H9 (cell line): ENCODE measurements around the gene CTNNA3. TPM values are rescaled to one million over a fixed set of nuclear protein-coding genes. Genes with fewer than 3 reads are reported as not detected.

Experiments
- DNase-seq: peaks from one replicate; pipeline ENCODE4 v3.0.0-alpha.2; 2017
- H2AFZ ChIP-seq: one replicate; pipeline ENCODE4 v1.6.1; 2013; ENCODE audit warnings: mild to moderate bottlenecking, low read length, control low read depth, moderate library complexity
- H2AK5ac ChIP-seq: 2 replicates; pipeline ENCODE4 v1.6.1; 2013; ENCODE audit warnings: low read length, control low read depth, mixed read lengths; ENCODE audit not compliant: insufficient read length
- H2BK120ac ChIP-seq: one replicate; pipeline ENCODE4 v1.6.1; 2013; ENCODE audit warnings: low read depth, mild to moderate bottlenecking, low read length, control low read depth, inconsistent platforms; ENCODE audit not compliant: poor library complexity, severe bottlenecking
- H2BK12ac ChIP-seq: 2 replicates; pipeline ENCODE4 v1.6.1; 2013; ENCODE audit warnings: low read length, control low read depth, mixed read lengths, low read depth; ENCODE audit not compliant: insufficient read length
- H2BK15ac ChIP-seq: 2 replicates; pipeline ENCODE4 v1.6.1; 2013; ENCODE audit warnings: low read depth, low read length, control low read depth
- H2BK20ac ChIP-seq: one replicate; pipeline ENCODE4 v1.6.1; 2013; ENCODE audit warnings: low read depth, mild to moderate bottlenecking, low read length, control low read depth, inconsistent platforms; ENCODE audit not compliant: poor library complexity, severe bottlenecking
- H2BK5ac ChIP-seq: 2 replicates; pipeline ENCODE4 v1.6.1; 2013; ENCODE audit warnings: low read length, control low read depth, mixed read lengths; ENCODE audit not compliant: insufficient read length
- H3K14ac ChIP-seq: 2 replicates; pipeline ENCODE4 v1.6.1; 2013; ENCODE audit warnings: low read length, control low read depth; ENCODE audit not compliant: insufficient read depth
- H3K18ac ChIP-seq: 2 replicates; pipeline ENCODE4 v1.6.1; 2013; ENCODE audit warnings: low read depth, mild to moderate bottlenecking, mixed read lengths, low read length, control low read depth; ENCODE audit not compliant: insufficient read length
- H3K23ac ChIP-seq: 2 replicates; pipeline ENCODE4 v1.6.1; 2013; ENCODE audit warnings: low read length, control low read depth, mixed read lengths, low read depth; ENCODE audit not compliant: insufficient read length
- H3K23me2 ChIP-seq: 2 replicates; pipeline ENCODE4 v1.6.1; 2013; ENCODE audit warnings: low read depth, mild to moderate bottlenecking, mixed read lengths, low read length, control low read depth; ENCODE audit not compliant: insufficient read length, poor library complexity, severe bottlenecking
- H3K27ac ChIP-seq: 2 replicates; pipeline ENCODE4 v1.5.1; 2013; ENCODE audit warnings: low read length, control low read depth, mixed read lengths, low read depth; ENCODE audit not compliant: insufficient read length
- H3K27me3 ChIP-seq: 2 replicates; pipeline ENCODE4 v1.6.1; 2013; ENCODE audit warnings: low read length, control low read depth, inconsistent platforms; ENCODE audit not compliant: insufficient read depth
- H3K4ac ChIP-seq: 2 replicates; pipeline ENCODE4 v1.6.1; 2013; ENCODE audit warnings: low read depth, mild to moderate bottlenecking, control low read depth, inconsistent platforms, low read length, moderate library complexity
- H3K4me1 ChIP-seq: 2 replicates; pipeline ENCODE4 v1.6.1; 2013; ENCODE audit warnings: low read length, control low read depth, inconsistent platforms; ENCODE audit not compliant: insufficient read depth
- H3K4me2 ChIP-seq: 2 replicates; pipeline ENCODE4 v1.6.1; 2013; ENCODE audit warnings: low read length, control low read depth, mixed read lengths; ENCODE audit not compliant: insufficient read length, insufficient read depth
- H3K56ac ChIP-seq: 2 replicates; pipeline ENCODE4 v1.6.1; 2013; ENCODE audit warnings: low read depth, mild to moderate bottlenecking, mixed read lengths, low read length, control low read depth; ENCODE audit not compliant: insufficient read length
- H3K79me1 ChIP-seq: 2 replicates; pipeline ENCODE4 v1.6.1; 2013; ENCODE audit warnings: low read depth, mild to moderate bottlenecking, moderate library complexity, low read length, control low read depth, inconsistent platforms; ENCODE audit not compliant: insufficient read depth, poor library complexity, severe bottlenecking
- H3K79me2 ChIP-seq: 2 replicates; pipeline ENCODE4 v1.6.1; 2013; ENCODE audit warnings: low read length, control low read depth, inconsistent platforms; ENCODE audit not compliant: insufficient read depth
- H3K9ac ChIP-seq: 2 replicates; pipeline ENCODE4 v1.6.1; 2013; ENCODE audit warnings: low read length, control low read depth, mixed read lengths; ENCODE audit not compliant: insufficient read length; ENCODE audit errors: extremely low read depth
- H3K9me3 ChIP-seq: one replicate; pipeline ENCODE4 v1.6.1; 2013; ENCODE audit warnings: low read depth, low read length, inconsistent platforms; ENCODE audit not compliant: control insufficient read depth
- H3T11ph ChIP-seq: one replicate; pipeline ENCODE4 v1.6.1; 2013; ENCODE audit warnings: mild to moderate bottlenecking, low read length, control low read depth, inconsistent platforms
- H4K20me1 ChIP-seq: one replicate; pipeline ENCODE4 v1.6.1; 2013; ENCODE audit not compliant: control insufficient read depth, insufficient read length, insufficient read depth
- H4K5ac ChIP-seq: 2 replicates; pipeline ENCODE4 v1.6.1; 2013; ENCODE audit warnings: low read depth, mild to moderate bottlenecking, mixed read lengths, low read length, control low read depth; ENCODE audit not compliant: insufficient read length
- H4K8ac ChIP-seq: replicated peaks from 2 replicates; pipeline ENCODE4 v1.6.1; 2013; ENCODE audit warnings: low read length, control low read depth, mixed read lengths, low read depth; ENCODE audit not compliant: insufficient read length
- H4K91ac ChIP-seq: 2 replicates; pipeline ENCODE4 v1.6.1; 2013; ENCODE audit warnings: low read depth, mild to moderate bottlenecking, moderate library complexity, mixed read lengths, low read length, control low read depth; ENCODE audit not compliant: insufficient read length
- H3K27ac Mint-ChIP-seq, 3 experiments: 2 replicates in 2 of 3; 3 replicates in 1 of 3; pipeline ENCODE4 v1.8.0; 2020 to 2021; ENCODE audit warnings: mixed read lengths in 3 of 3, mild to moderate bottlenecking in 1 of 3, moderate library complexity in 1 of 3
- H3K27me3 Mint-ChIP-seq: 2 replicates; pipeline ENCODE4 v1.8.0; 2021; ENCODE audit warnings: low read depth, mild to moderate bottlenecking, moderate library complexity, mixed read lengths
- H3K36me3 Mint-ChIP-seq, 3 experiments: 2 replicates in 2 of 3; 3 replicates in 1 of 3; pipeline ENCODE4 v1.8.0; 2020 to 2021; ENCODE audit warnings: low read depth in 3 of 3, mixed read lengths in 3 of 3; ENCODE audit not compliant: insufficient read depth in 1 of 3
- H3K4me1 Mint-ChIP-seq, 2 experiments: 2 replicates each; pipeline ENCODE4 v1.8.0; 2020; ENCODE audit warnings: mixed read lengths in 2 of 2
- H3K4me3 Mint-ChIP-seq, 2 experiments: 2 replicates in 1 of 2; 3 replicates in 1 of 2; pipeline ENCODE4 v1.8.0; 2020 to 2021; ENCODE audit warnings: mild to moderate bottlenecking in 2 of 2, mixed read lengths in 2 of 2, moderate library complexity in 1 of 2
- H3K9me3 Mint-ChIP-seq, 2 experiments: 2 replicates in 1 of 2; 3 replicates in 1 of 2; pipeline ENCODE4 v1.8.0; 2020; ENCODE audit warnings: mild to moderate bottlenecking in 2 of 2, mixed read lengths in 2 of 2, moderate library complexity in 1 of 2
- CTCF ChIP-seq: fragments of 200-600 bp; sonication (generic); conservative IDR thresholded peaks from 3 replicates; pipeline ENCODE4 v1.8.0; 2021; ENCODE audit warnings: antibody characterized with exemption, mild to moderate bottlenecking
- WGBS: extraction: QIAGEN DNeasy Blood & Tissue Kit; methylation state at CpG from one replicate; pipeline ENCODE4 v1.1.7; 2013; ENCODE audit warnings: missing lambda C conversion rate, low lambda C conversion rate, mixed read lengths; ENCODE audit not compliant: insufficient read length; ENCODE audit errors: extremely low coverage; 5-methylcytosine and 5-hydroxymethylcytosine counted together
- total RNA-seq: library from RNA; stranded (reverse); gene quantifications from 2 replicates; pipeline ENCODE4 v1.2.1, GENCODE V29; 2021

The CTNNA3 gene
- total RNA-seq, 1 experiment from 2014 or later: 3.3 TPM

GRCh38 chr10:66931949-66932343 lies 764.0 kb downstream of the CTNNA3 start:
- peaks cover 27% of the 10 kb centered on the region for H3K27me3 Mint-ChIP-seq
- H3K4me3 Mint-ChIP-seq: no peak overlapping the region

More at GRCh38 chr10:66931949-66932343, 764.0 kb downstream of the CTNNA3 start:
- no peak overlapping the region for H4K5ac ChIP-seq
- no peak for TF ChIP-seq CTCF
- no peak overlapping the region for H2BK20ac ChIP-seq
- no peak overlapping the region for H3K56ac ChIP-seq
- no peak overlapping the region for H3K27ac ChIP-seq
- H3K4me1 ChIP-seq: peaks cover 13% of the 10 kb centered on the region
- no peak overlapping the region for H2BK120ac ChIP-seq
- H4K20me1 ChIP-seq: no peaks in the 10 kb centered on the region
- WGBS: no CpG with 5 or more reads among the region's 3 CpGs
- no peak overlapping the region for H2BK15ac ChIP-seq
- H3K9me3 Mint-ChIP-seq: no peaks in the 10 kb centered on the region
- H2AK5ac ChIP-seq: no peak overlapping the region
- no peak overlapping the region for H4K91ac ChIP-seq
- no peak overlapping the region for H3K4ac ChIP-seq
- H2BK12ac ChIP-seq: no peak overlapping the region
- H4K8ac ChIP-seq: no peak overlapping the region
- no peaks in the 10 kb centered on the region for H3K79me1 ChIP-seq
- H3K9me3 ChIP-seq: no peaks in the 10 kb centered on the region
- no peak overlapping the region for H3K9ac ChIP-seq
- H3K4me1 Mint-ChIP-seq: peaks cover 31 to 36% of the 10 kb centered on the region in 2 experiments
- DNase-seq: no peak
- H3K18ac ChIP-seq: no peak overlapping the region
- no peak overlapping the region for H3K27ac Mint-ChIP-seq
- H3K23ac ChIP-seq: no peak overlapping the region
- H2AFZ ChIP-seq: no peak overlapping the region
- H3K14ac ChIP-seq: no peak overlapping the region
- no peak overlapping the region for H3T11ph ChIP-seq
- no peaks in the 10 kb centered on the region for H3K36me3 Mint-ChIP-seq
- H3K4me2 ChIP-seq: no peak overlapping the region
- H3K23me2 ChIP-seq: peaks cover 6% of the 10 kb centered on the region
- H3K27me3 ChIP-seq: peaks cover 2% of the 10 kb centered on the region; the same call in 1 of the 2 replicates
- no peak overlapping the region for H2BK5ac ChIP-seq
- H3K79me2 ChIP-seq: no peaks in the 10 kb centered on the region
